ENCODE data around the gene ARF4.

DNA sequence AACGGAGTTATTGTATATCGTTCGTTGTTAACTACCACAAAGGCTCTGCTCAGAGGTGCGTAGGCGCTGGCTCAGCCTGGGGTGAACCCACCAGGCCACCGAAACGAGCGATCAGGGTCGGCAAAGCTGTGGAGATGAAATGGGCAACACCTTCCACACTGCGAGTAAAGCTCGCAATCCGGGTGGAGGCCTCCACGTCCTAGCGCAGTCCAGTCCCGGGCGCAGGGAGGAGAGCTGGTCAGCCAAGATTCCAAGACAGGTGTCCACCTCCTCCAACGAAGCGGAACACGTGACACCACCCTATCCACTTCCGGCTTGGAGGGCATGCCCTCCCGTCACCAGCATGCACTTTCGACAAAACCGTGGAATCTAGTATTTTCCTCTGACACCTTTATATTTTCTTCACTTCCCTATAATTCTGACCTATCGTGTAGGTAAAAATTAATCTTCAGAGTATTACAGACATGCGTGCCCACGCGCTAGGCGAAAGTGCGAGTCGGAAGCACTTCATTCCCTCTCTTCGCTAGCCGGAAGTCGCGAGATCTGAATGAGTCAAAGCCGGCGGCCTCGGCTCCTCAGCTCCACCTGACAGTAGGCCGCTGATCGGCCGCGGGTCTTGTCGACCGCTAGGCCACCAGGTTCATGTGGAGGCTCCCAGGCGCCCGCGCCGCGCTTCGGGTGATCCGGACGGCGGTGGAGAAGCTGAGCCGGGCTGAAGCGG is 41.2 kb downstream of the ARF4 start, which contains the start of gene PDE12:
- TF ChIP-seq BCLAF1 (IDR thresholded peaks at IDR 0.05) (no peak), CREB1 (IDR thresholded peaks at IDR 0.05; ENCODE audit: low read depth) (peak; percentile 93), SREBF2 (IDR thresholded peaks at IDR 0.05; ENCODE audit: low read length) (no peak), EZH2 (IDR thresholded peaks at IDR 0.05; ENCODE audit: borderline replicate concordance, control insufficient read depth, low read depth, low read length) (no peak), SMC3 (IDR thresholded peaks at IDR 0.05; ENCODE audit: borderline replicate concordance, low read length) (no peak), ZNF687 (IDR thresholded peaks at IDR 0.05) (peak; percentile 88; the same call in 1 of the 2 replicates), NR2C2 (IDR thresholded peaks at IDR 0.05; ENCODE audit: borderline replicate concordance, control insufficient read depth, insufficient read length, low read depth) (no peak), ETV6 (conservative IDR thresholded peaks at IDR 0.05 in 1 of 2, IDR thresholded peaks at IDR 0.05 in 1 of 2; ENCODE audit: borderline replicate concordance in 1 of 2, low read depth in 1 of 2) (peak in 1 of 2 experiments; percentile 86; a peak in 1 of 4 replicates), HDGF (IDR thresholded peaks at IDR 0.05) (no peak), EP300 (IDR thresholded peaks at IDR 0.05; ENCODE audit: borderline replicate concordance in 1 of 2, control insufficient read depth in 1 of 2, low read depth in 2 of 2, low read length in 2 of 2) (peak in 1 of 2 experiments; percentile 100; a peak in 3 of 4 replicates), SP1 (IDR thresholded peaks at IDR 0.05; ENCODE audit: low read depth, low read length) (peak; percentile 12), ZNF274 (IDR thresholded peaks at IDR 0.05; ENCODE audit: insufficient read depth, insufficient read length) (no peak), CUX1 (IDR thresholded peaks at IDR 0.05; ENCODE audit: insufficient replicate concordance, low read depth, low read length) (no peak)
